Upper lobe of left lung (tissue), 4 donors: ENCODE results near the gene BORCS8.

ENCODE experiments used
- CTCF ChIP-seq, 6 experiments: fragments of 450-650 bp in 4 of 6; fragments of 200-600 bp in 2 of 6; sonication (generic) in 2 of 6; IDR thresholded peaks; one replicate each; pipeline ENCODE4 v1.5.1; 2016 to 2019; ENCODE audit warnings: antibody characterized with exemption in 6 of 6
- EP300 ChIP-seq, 4 donors: sonication (generic); formaldehyde crosslinking; IDR thresholded peaks; one replicate each; pipeline ENCODE4 v1.5.1; 2017; ENCODE audit warnings: antibody characterized with exemption in 4 of 4, control low read depth in 2 of 4
- POLR2A ChIP-seq, 4 donors: fragments of 450-650 bp; IDR thresholded peaks; one replicate each; pipeline ENCODE4 v1.5.1; 2016 to 2017; ENCODE audit warnings: antibody characterized with exemption in 4 of 4, mild to moderate bottlenecking in 2 of 4
- POLR2AphosphoS5 ChIP-seq, 2 donors: sonication (generic); formaldehyde crosslinking; IDR thresholded peaks; one replicate each; pipeline ENCODE4 v1.5.1; 2017; ENCODE audit warnings: antibody characterized with exemption in 2 of 2

- TF ChIP-seq POLR2AphosphoS5 (IDR thresholded peaks at IDR 0.05), result no peak
- peak; percentile 94 to 96 (median 94) for TF ChIP-seq CTCF (IDR thresholded peaks at IDR 0.05)
- no peak for TF ChIP-seq EP300 (IDR thresholded peaks at IDR 0.05)
- TF ChIP-seq POLR2A (IDR thresholded peaks at IDR 0.05), result no peak
Measured at GRCh38 chr19:19145684-19146608, 46.0 kb downstream of the BORCS8 start.
